Heart left ventricle (tissue), 16 donors: Measurements from ENCODE around the gene SUFU. TPM values are rescaled to one million over a fixed set of nuclear protein-coding genes. Genes with fewer than 3 reads are reported as not detected.

Experiments
- ATAC-seq, 4 donors: fragments of 200-7000 bp; cut with Tn5 transposase; one replicate each; pipeline ENCODE4 v1.9.1; 2020 to 2022; ENCODE audit warnings: moderate library complexity in 4 of 4, mild to moderate bottlenecking in 3 of 4, moderate number of reproducible peaks in 1 of 4
- DNase-seq, 5 donors: peaks; one replicate each; pipeline ENCODE4 v3.0.0-alpha.2; 2020
- H3K27ac ChIP-seq, 12 donors: fragments of 200-600 bp; sonication (generic) in 4 of 12; one replicate each; pipeline versions ENCODE4 v1.5.0 to v1.8.0; 2016 to 2022; ENCODE audit warnings: mild to moderate bottlenecking in 2 of 12
- H3K27me3 ChIP-seq, 9 donors: fragments of 200-600 bp; sonication (generic) in 2 of 9; one replicate each; pipeline versions ENCODE4 v1.5.1 to v1.8.0; 2016 to 2022; ENCODE audit warnings: mild to moderate bottlenecking in 3 of 9
- H3K36me3 ChIP-seq, 9 donors: fragments of 200-600 bp; sonication (generic) in 2 of 9; one replicate each; pipeline versions ENCODE4 v1.5.0 to v1.8.0; 2018 to 2022; ENCODE audit warnings: mild to moderate bottlenecking in 2 of 9
- H3K4me1 ChIP-seq, 12 donors: fragments of 200-600 bp; sonication (generic) in 4 of 12; one replicate each; pipeline versions ENCODE4 v1.5.0 to v1.8.0; 2016 to 2022; ENCODE audit warnings: mild to moderate bottlenecking in 3 of 12
- H3K4me3 ChIP-seq, 12 donors: fragments of 200-600 bp; sonication (generic) in 4 of 12; one replicate each; pipeline versions ENCODE4 v1.5.0 to v1.8.0; 2017 to 2022; ENCODE audit warnings: mild to moderate bottlenecking in 9 of 12, moderate library complexity in 4 of 12
- H3K9me3 ChIP-seq, 12 donors: fragments of 200-600 bp; sonication (generic) in 4 of 12; one replicate each; pipeline versions ENCODE4 v1.5.0 to v1.8.0; 2016 to 2022; ENCODE audit warnings: mild to moderate bottlenecking in 1 of 12
- CTCF ChIP-seq, 12 donors: fragments of 200-600 bp; sonication (generic) in 4 of 12; IDR thresholded peaks; one replicate each; pipeline versions ENCODE4 v1.5.0 to v1.8.0; 2018 to 2022; ENCODE audit warnings: antibody characterized with exemption in 12 of 12, mild to moderate bottlenecking in 5 of 12
- POLR2A ChIP-seq, 2 donors: fragments of 450-650 bp; IDR thresholded peaks; one replicate each; pipeline ENCODE4 v1.6.1; 2017; ENCODE audit warnings: antibody characterized with exemption in 2 of 2, mild to moderate bottlenecking in 2 of 2, moderate library complexity in 2 of 2
- WGBS, 4 donors: extraction: QIAGEN DNeasy Blood & Tissue Kit in 2 of 4; methylation state at CpG; one replicate each; pipeline versions ENCODE4 v1.1.5 to v1.1.7; 2013 to 2018; 5-methylcytosine and 5-hydroxymethylcytosine counted together
- intact Hi-C, 10 donors: fragments of 100-400 bp; cut with DNase I; formaldehyde crosslinking; loops; one replicate each; pipeline versions ENCODE4 v1.11.1 to v1.14.2; 2022
- polyA plus RNA-seq, 2 donors: library from polyadenylated mRNA; stranded (reverse); fragments of 200-250 nt; gene quantifications; one replicate each; pipeline ENCODE4 v1.2.3, GENCODE V29; 2013
- total RNA-seq, 9 donors: library from RNA; depleted of rRNA in 2 of 9; stranded (reverse); fragments of >200 nt in 2 of 9; fragmentation: NEBNext Ultra II Directional in 3 of 9; extraction: Animal tissue kit (Norgen Biotek cat#: 25700) in 3 of 9; gene quantifications; one replicate each; pipeline versions ENCODE4 v1.1.0 to v1.2.4, GENCODE V29; 2016 to 2023
- donor health status: ischemic (EF 13 %, LVEDD 7.1; RV severe dilation, severe dysfunction).
- donor health status: healthy with polysubstance abuse.
- donor health status: DM: no; HTN: yes; CAD: no.
- donor health status: DM: no; HTN: no; CAD: no.
- donor health status: ischemic (EF 25% LVEDD 6.9; RV normal size, moderate dysfunction).
- donor health status: ischemic (EF 25% LVEDD 5.7; RV mildly dilated, moderate dysfunction).
- donor health status: healthy.
- donor health status: DM: yes; HTN: yes; CAD: no.
- donor health status: ischemic (EF 35%, LVEDD 5.7; RV mildly dilated, moderate dysfunction).
- donor health status: nonischemic (EF 11% LVEDD 7.7; RV severe dilation, severe dysfunction).
- donor health status: DM: yes; HTN: yes; CAD: no.
- donor health status: PGD.
- donor health status: ischemic (EF 29% LVEDD 5.4; RV normal size, mild dysfunction).
- donor health status: nonischemic (EF 23%, LVEDD 6.1; RV moderate dilation, normal function).

The SUFU gene
- total and polyA plus RNA-seq, 11 donors, result 3.7 to 12.7 (median 7.5) TPM

GRCh38 chr10:102553771-102554170 is 50.0 kb downstream of the SUFU start:
- Histone ChIP-seq H3K27me3 (no peaks in the 10 kb centered on the region), H3K4me1 (peaks cover 0 to 11% (median 0%) of the 10 kb centered on the region in 12 donors), H3K4me3 (no peak overlapping the region), H3K36me3 (peaks cover 0 to 30% (median 19%) of the 10 kb centered on the region in 9 donors), H3K9me3 (no peaks in the 10 kb centered on the region), H3K27ac (no peak overlapping the region)
- no peak for DNase-seq
- intact Hi-C loops, result no loop called here
- ATAC-seq, result no peak
- TF ChIP-seq POLR2A (IDR thresholded peaks at IDR 0.05) (no peak), CTCF (IDR thresholded peaks at IDR 0.05) (no peak)
- 94 to 98% (median 98%) methylated on average over 7 of the region's 7 CpGs for WGBS, 4 donors

DNA sequence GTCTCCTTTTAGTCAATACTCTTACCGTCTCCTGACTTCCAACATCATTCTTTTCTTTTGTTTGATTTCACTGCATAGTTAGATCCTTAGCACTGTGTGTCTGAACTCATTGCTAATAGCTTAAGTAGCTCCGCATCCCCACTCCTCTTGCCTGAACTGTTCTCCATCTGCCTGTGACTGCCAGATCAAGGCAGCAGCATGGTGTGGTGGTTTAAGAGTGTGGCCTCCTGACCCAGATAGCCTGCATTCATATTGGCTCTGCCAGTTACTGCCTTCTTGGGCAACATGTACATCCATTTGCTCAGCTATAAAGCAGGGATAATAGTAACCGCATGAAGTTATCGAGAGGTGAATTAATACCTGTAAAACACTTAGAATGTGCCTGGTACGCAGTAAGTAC is 50.8 kb downstream of the SUFU start:
- Histone ChIP-seq H3K36me3 (peaks cover 0 to 30% (median 19%) of the 10 kb centered on the region in 9 donors), H3K4me1 (peaks cover 0 to 11% (median 0%) of the 10 kb centered on the region in 12 donors), H3K27me3 (no peaks in the 10 kb centered on the region), H3K27ac (no peak overlapping the region), H3K9me3 (no peaks in the 10 kb centered on the region), H3K4me3 (no peak overlapping the region)
- TF ChIP-seq POLR2A (IDR thresholded peaks at IDR 0.05), result no peak
- no peak for TF ChIP-seq CTCF (IDR thresholded peaks at IDR 0.05)
- ATAC-seq (no peak), DNase-seq (no peak)
- 98 to 99% (median 98%) methylated on average over 5 of the region's 5 CpGs for WGBS, 4 donors
- intact Hi-C loops, result no loop called here

DNA sequence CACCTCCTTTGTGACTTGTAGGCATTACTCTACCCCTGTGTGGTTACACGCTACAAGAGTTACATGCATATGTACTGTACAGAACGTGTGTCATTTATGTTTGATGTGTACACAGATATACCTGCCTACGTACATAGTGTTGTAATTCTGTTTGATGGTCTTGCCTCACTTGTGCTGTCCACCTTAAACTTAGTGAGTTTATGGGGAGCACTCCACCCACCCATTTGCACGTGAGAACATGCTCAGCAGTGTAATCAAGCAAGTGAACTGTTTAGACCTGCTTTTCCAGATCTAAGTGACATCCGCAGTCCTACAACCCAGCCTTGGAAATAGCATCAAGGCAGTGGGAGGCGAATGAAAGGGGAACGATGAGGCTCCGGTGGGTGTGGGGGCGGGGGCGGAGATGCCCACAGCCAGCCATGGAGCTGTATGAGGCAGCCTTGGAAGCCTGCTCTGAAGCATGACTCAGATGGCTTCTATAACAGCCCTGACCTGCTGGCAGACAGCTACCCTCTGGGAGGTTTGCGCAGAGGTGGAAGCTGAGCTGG is 52.1 kb downstream of the SUFU start:
- WGBS, 4 donors, result 72 to 79% (median 73%) methylated on average over 11 of the region's 11 CpGs
- Histone ChIP-seq H3K9me3 (no peaks in the 10 kb centered on the region), H3K4me3 (no peak overlapping the region), H3K27ac (no peak overlapping the region), H3K4me1 (peaks cover 0 to 11% (median 0%) of the 10 kb centered on the region in 12 donors), H3K27me3 (no peaks in the 10 kb centered on the region), H3K36me3 (peaks cover 0 to 17% (median 8%) of the 10 kb centered on the region in 9 donors)
- intact Hi-C loops, result no loop called here
- DNase-seq (peak in 1 of 5 donors; percentile 37), ATAC-seq (peak in 3 of 4 donors; percentile 83 to 86 (median 84))
- no peak for TF ChIP-seq POLR2A (IDR thresholded peaks at IDR 0.05)
- no peak for TF ChIP-seq CTCF (IDR thresholded peaks at IDR 0.05)

- Histone ChIP-seq H3K27me3 (no peaks in the 10 kb centered on the region), H3K27ac (no peak overlapping the region), H3K4me3 (no peak overlapping the region), H3K9me3 (no peaks in the 10 kb centered on the region), H3K36me3 (peaks cover 0 to 4% (median 0%) of the 10 kb centered on the region in 9 donors), H3K4me1 (peaks cover 0 to 11% (median 0%) of the 10 kb centered on the region in 12 donors)
- TF ChIP-seq POLR2A (IDR thresholded peaks at IDR 0.05) (no peak), CTCF (IDR thresholded peaks at IDR 0.05) (no peak)
- ATAC-seq, result no peak
- intact Hi-C loops, result no loop called here
- WGBS, 4 donors, result 82 to 93% (median 86%) methylated on average over 2 of the region's 2 CpGs
- no peak for DNase-seq
Measured at GRCh38 chr10:102557569-102557968, 53.8 kb downstream of the SUFU start.
